Measurements from ENCODE around the gene ZNF43.
A peak's percentile ranks its signal among the peaks of the same experiment; 100 is the strongest.
"Not testable (repeated sequence)": the region's sequence is repeated elsewhere in the genome, so short reads cannot be mapped to it uniquely, and the experiment has no call there.

ZNF43 gene

DNA sequence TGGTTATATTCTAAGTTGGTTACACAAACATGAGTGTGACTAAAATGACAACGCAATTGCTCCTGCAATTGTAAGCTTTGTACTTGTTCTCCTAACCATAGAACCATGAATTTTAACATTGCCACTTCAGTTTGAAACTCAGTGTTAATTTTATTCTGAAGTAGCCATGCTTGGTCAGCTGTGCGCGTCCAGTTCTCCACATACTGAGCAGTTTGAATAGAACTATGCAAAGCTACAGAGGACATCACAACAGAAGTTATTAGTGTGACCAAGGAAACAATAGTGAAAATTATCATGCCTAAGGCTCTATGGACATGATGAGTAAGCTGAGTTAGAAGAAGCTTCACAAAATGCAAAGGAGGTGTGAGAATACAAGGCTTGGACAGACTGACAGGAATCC lies 49.0 kb downstream of the ZNF43 start:
- H2BK120ac ChIP-seq (ENCODE audit: low read depth, low read length): no peak overlapping the region
- no peaks in the 10 kb centered on the region for H3K79me1 ChIP-seq (replicated peaks; ENCODE audit: low read length, poor library complexity, severe bottlenecking)
- H2AFZ ChIP-seq (ENCODE audit: low read depth, low read length): no peak overlapping the region
- no peak overlapping the region for H3K4me2 ChIP-seq (ENCODE audit: low read length, poor library complexity, severe bottlenecking)
- H3K4ac ChIP-seq (ENCODE audit: low read depth in 1 of 2, low read length in 2 of 2): no peak overlapping the region
- no peak overlapping the region for H4K8ac ChIP-seq (ENCODE audit: low read length)
- no peak overlapping the region for H3K18ac ChIP-seq (ENCODE audit: low read depth in 1 of 2, low read length in 2 of 2)
- H2BK12ac ChIP-seq (ENCODE audit: low read length in 2 of 2): no peak overlapping the region
- H4K91ac ChIP-seq (ENCODE audit: low read length): no peak overlapping the region
- no peak overlapping the region for H3K14ac ChIP-seq (ENCODE audit: low read length in 2 of 2)
- H3K27ac ChIP-seq (ENCODE audit: low read length, poor library complexity, severe bottlenecking): no peak overlapping the region
- WGBS: 75% methylated on average over 3 of the region's 3 CpGs
- no peaks in the 10 kb centered on the region for H3K27me3 ChIP-seq (ENCODE audit: control insufficient read depth in 1 of 2, insufficient read depth in 1 of 2, low read length in 2 of 2)
- H3K9ac ChIP-seq (ENCODE audit: low read length): no peak overlapping the region
- no peak overlapping the region for H3K23ac ChIP-seq (ENCODE audit: low read length in 2 of 2)
- peaks cover 39% of the 10 kb centered on the region for H3K9me3 ChIP-seq (ENCODE audit: control insufficient read depth, low read length)
- no peak overlapping the region for H3K4me3 ChIP-seq (ENCODE audit: insufficient read depth in 1 of 2, low read depth in 1 of 2, low read length in 2 of 2)
- no peak overlapping the region for H2BK15ac ChIP-seq (ENCODE audit: low read depth, poor library complexity, severe bottlenecking)
- H3K36me3 ChIP-seq (ENCODE audit: control insufficient read depth in 1 of 2, insufficient read depth in 2 of 2, low read depth in 1 of 2, low read length in 2 of 2): no peaks in the 10 kb centered on the region
- H2BK5ac ChIP-seq (ENCODE audit: low read depth, low read length, poor library complexity, severe bottlenecking): no peak overlapping the region
- no peak for DNase-seq
- no peak overlapping the region for H2AK5ac ChIP-seq (ENCODE audit: low read length, severe bottlenecking)
- H3K4me1 ChIP-seq (ENCODE audit: control insufficient read depth, insufficient read depth, low read depth, low read length): no peaks in the 10 kb centered on the region

DNA sequence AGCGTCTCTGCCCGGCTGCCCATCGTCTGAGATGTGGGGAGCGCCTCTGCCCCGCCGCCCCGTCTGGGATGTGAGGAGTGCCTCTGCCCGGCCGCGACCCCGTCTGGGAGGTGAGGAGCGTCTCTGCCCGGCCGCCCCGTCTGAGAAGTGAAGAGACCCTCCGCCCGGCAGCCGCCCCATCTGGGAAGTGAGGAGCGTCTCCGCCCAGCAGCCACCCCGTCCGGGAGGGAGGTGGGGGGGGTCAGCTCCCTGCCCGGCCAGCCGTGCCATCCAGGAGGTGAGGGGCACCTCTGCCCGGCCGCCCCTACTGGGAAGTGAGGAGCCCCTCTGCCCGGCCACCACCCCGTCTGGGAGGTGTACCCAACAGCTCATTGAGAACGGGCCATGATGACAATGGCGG lies 60.2 kb downstream of the ZNF43 start:
- H2BK15ac ChIP-seq (ENCODE audit: low read depth, poor library complexity, severe bottlenecking); H3K18ac ChIP-seq (ENCODE audit: low read depth in 1 of 2, low read length in 2 of 2); H2BK12ac ChIP-seq (ENCODE audit: low read length in 2 of 2); H3K4me3 ChIP-seq (ENCODE audit: insufficient read depth in 1 of 2, low read depth in 1 of 2, low read length in 2 of 2); H3K14ac ChIP-seq (ENCODE audit: low read length in 2 of 2); H3K27me3 ChIP-seq (ENCODE audit: control insufficient read depth in 1 of 2, insufficient read depth in 1 of 2, low read length in 2 of 2); H3K27ac ChIP-seq (ENCODE audit: low read length, poor library complexity, severe bottlenecking); H3K23ac ChIP-seq (ENCODE audit: low read length in 2 of 2); H4K91ac ChIP-seq (ENCODE audit: low read length); H2AFZ ChIP-seq (ENCODE audit: low read depth, low read length); H3K79me1 ChIP-seq (replicated peaks; ENCODE audit: low read length, poor library complexity, severe bottlenecking); H3K4ac ChIP-seq (ENCODE audit: low read depth in 1 of 2, low read length in 2 of 2); H3K4me2 ChIP-seq (ENCODE audit: low read length, poor library complexity, severe bottlenecking); H4K8ac ChIP-seq (ENCODE audit: low read length); H2BK120ac ChIP-seq (ENCODE audit: low read depth, low read length); H3K4me1 ChIP-seq (ENCODE audit: control insufficient read depth, insufficient read depth, low read depth, low read length); H3K9ac ChIP-seq (ENCODE audit: low read length); H3K36me3 ChIP-seq (ENCODE audit: control insufficient read depth in 1 of 2, insufficient read depth in 2 of 2, low read depth in 1 of 2, low read length in 2 of 2); DNase-seq; H2AK5ac ChIP-seq (ENCODE audit: low read length, severe bottlenecking); H2BK5ac ChIP-seq (ENCODE audit: low read depth, low read length, poor library complexity, severe bottlenecking): not testable (repeated sequence)
- 97% methylated on average over 14 of the region's 30 CpGs for WGBS
- H3K9me3 ChIP-seq (ENCODE audit: control insufficient read depth, low read length): peaks cover 24% of the 10 kb centered on the region

- peak within 1 kb of the TSS; percentile 79 to 94 for H3K4me3 ChIP-seq (ENCODE audit: insufficient read depth in 1 of 2, low read depth in 1 of 2, low read length in 2 of 2)
- H3K27ac ChIP-seq (ENCODE audit: low read length, poor library complexity, severe bottlenecking): peak within 1 kb of the TSS; percentile 52
- peak; percentile 92 for DNase-seq
- H4K91ac ChIP-seq (ENCODE audit: low read length): no peak within 1 kb of the TSS
- peak within 1 kb of the TSS in 1 of 2 experiments; percentile 23 for H3K14ac ChIP-seq (ENCODE audit: low read length in 2 of 2)
- H3K9ac ChIP-seq (ENCODE audit: low read length): peak within 1 kb of the TSS; percentile 98
- H3K9me3 ChIP-seq (ENCODE audit: control insufficient read depth, low read length): peaks cover 20% of the 10 kb centered on the region
- H2BK12ac ChIP-seq (ENCODE audit: low read length in 2 of 2): no peak within 1 kb of the TSS
- peak within 1 kb of the TSS; percentile 80 for H2AFZ ChIP-seq (ENCODE audit: low read depth, low read length)
- H3K18ac ChIP-seq (ENCODE audit: low read depth in 1 of 2, low read length in 2 of 2): peak within 1 kb of the TSS; percentile 3 to 67
- no peaks in the 10 kb centered on the region for H3K27me3 ChIP-seq (ENCODE audit: control insufficient read depth in 1 of 2, insufficient read depth in 1 of 2, low read length in 2 of 2)
- H4K8ac ChIP-seq (ENCODE audit: low read length): peak within 1 kb of the TSS; percentile 68
- H3K4me2 ChIP-seq (ENCODE audit: low read length, poor library complexity, severe bottlenecking): peak within 1 kb of the TSS; percentile 70
- no peak within 1 kb of the TSS for H2BK15ac ChIP-seq (ENCODE audit: low read depth, poor library complexity, severe bottlenecking)
- H3K36me3 ChIP-seq (ENCODE audit: control insufficient read depth in 1 of 2, insufficient read depth in 2 of 2, low read depth in 1 of 2, low read length in 2 of 2): peaks cover 3 to 31% of the 10 kb centered on the region in 2 experiments
- H3K23ac ChIP-seq (ENCODE audit: low read length in 2 of 2): no peak within 1 kb of the TSS
- H3K4me1 ChIP-seq (ENCODE audit: control insufficient read depth, insufficient read depth, low read depth, low read length): no peaks in the 10 kb centered on the region
- peaks cover 15% of the 10 kb centered on the region for H3K79me1 ChIP-seq (replicated peaks; ENCODE audit: low read length, poor library complexity, severe bottlenecking)
- under 1% methylated on average over 34 of the region's 35 CpGs for WGBS
- no peak within 1 kb of the TSS for H2BK120ac ChIP-seq (ENCODE audit: low read depth, low read length)
- no peak within 1 kb of the TSS for H3K4ac ChIP-seq (ENCODE audit: low read depth in 1 of 2, low read length in 2 of 2)
- no peak within 1 kb of the TSS for H2BK5ac ChIP-seq (ENCODE audit: low read depth, low read length, poor library complexity, severe bottlenecking)
- H2AK5ac ChIP-seq (ENCODE audit: low read length, severe bottlenecking): no peak within 1 kb of the TSS
These were observed 68.7 kb downstream of the ZNF43 start, which contains the start of gene ZNF100 for GRCh38 chr19:21767065-21767800. Gene ZNF100 (minus strand): TSS chr19:21767579. CDS start chr19:21767429, 150 bp downstream.

DNA sequence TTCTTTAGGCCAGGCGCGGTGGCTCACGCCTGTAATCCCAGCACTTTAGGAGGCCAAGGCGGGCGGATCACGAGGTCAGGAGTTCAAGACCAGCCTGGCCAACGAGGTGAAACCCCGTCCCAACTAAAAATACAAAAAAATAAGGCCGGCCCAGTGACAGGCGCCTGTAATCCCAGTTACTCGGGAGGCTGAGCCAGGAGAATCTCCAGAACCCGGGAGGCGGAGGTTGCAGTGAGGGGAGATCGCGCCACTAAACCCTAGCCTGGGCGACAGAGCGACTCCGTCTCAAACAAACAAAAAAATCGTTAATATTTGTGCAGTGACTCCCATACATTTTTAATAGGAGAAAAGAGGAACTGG lies 69.3 kb downstream of the ZNF43 start:
- Histone ChIP-seq H3K4me2 (ENCODE audit: low read length, poor library complexity, severe bottlenecking) (peak overlapping the region; percentile 70), H3K9ac (ENCODE audit: low read length) (peak overlapping the region; percentile 98), H3K4me3 (ENCODE audit: insufficient read depth in 1 of 2, low read depth in 1 of 2, low read length in 2 of 2) (peak overlapping the region; percentile 79 to 94), H3K79me1 (replicated peaks; ENCODE audit: low read length, poor library complexity, severe bottlenecking) (peaks cover 16% of the 10 kb centered on the region), H3K36me3 (ENCODE audit: control insufficient read depth in 1 of 2, insufficient read depth in 2 of 2, low read depth in 1 of 2, low read length in 2 of 2) (peaks cover 6 to 36% of the 10 kb centered on the region in 2 experiments), H3K9me3 (ENCODE audit: control insufficient read depth, low read length) (peaks cover 26% of the 10 kb centered on the region)
- not testable (repeated sequence) for H3K4ac ChIP-seq (ENCODE audit: low read depth in 1 of 2, low read length in 2 of 2); H4K8ac ChIP-seq (ENCODE audit: low read length); H3K23ac ChIP-seq (ENCODE audit: low read length in 2 of 2); H2AK5ac ChIP-seq (ENCODE audit: low read length, severe bottlenecking); H2AFZ ChIP-seq (ENCODE audit: low read depth, low read length); H3K27me3 ChIP-seq (ENCODE audit: control insufficient read depth in 1 of 2, insufficient read depth in 1 of 2, low read length in 2 of 2); H3K18ac ChIP-seq (ENCODE audit: low read depth in 1 of 2, low read length in 2 of 2); H2BK12ac ChIP-seq (ENCODE audit: low read length in 2 of 2); H3K4me1 ChIP-seq (ENCODE audit: control insufficient read depth, insufficient read depth, low read depth, low read length); H4K91ac ChIP-seq (ENCODE audit: low read length); H2BK15ac ChIP-seq (ENCODE audit: low read depth, poor library complexity, severe bottlenecking); H3K27ac ChIP-seq (ENCODE audit: low read length, poor library complexity, severe bottlenecking); DNase-seq; H3K14ac ChIP-seq (ENCODE audit: low read length in 2 of 2); H2BK120ac ChIP-seq (ENCODE audit: low read depth, low read length); H2BK5ac ChIP-seq (ENCODE audit: low read depth, low read length, poor library complexity, severe bottlenecking)
- 3% methylated on average over 14 of the region's 19 CpGs for WGBS

Data from mesenchymal stem cell (in vitro differentiated cells and primary cell).